ENCODE data around the gene UCN3. TPM values are rescaled to one million over a fixed set of nuclear protein-coding genes. Genes with fewer than 3 reads are reported as not detected.
A peak's percentile ranks its signal among the peaks of the same experiment; 100 is the strongest.

The UCN3 gene
- total RNA-seq (not detected), total RNA-seq (0 reads per million in 29 experiments)
- total RNA-seq (2013) = not detected

DNA sequence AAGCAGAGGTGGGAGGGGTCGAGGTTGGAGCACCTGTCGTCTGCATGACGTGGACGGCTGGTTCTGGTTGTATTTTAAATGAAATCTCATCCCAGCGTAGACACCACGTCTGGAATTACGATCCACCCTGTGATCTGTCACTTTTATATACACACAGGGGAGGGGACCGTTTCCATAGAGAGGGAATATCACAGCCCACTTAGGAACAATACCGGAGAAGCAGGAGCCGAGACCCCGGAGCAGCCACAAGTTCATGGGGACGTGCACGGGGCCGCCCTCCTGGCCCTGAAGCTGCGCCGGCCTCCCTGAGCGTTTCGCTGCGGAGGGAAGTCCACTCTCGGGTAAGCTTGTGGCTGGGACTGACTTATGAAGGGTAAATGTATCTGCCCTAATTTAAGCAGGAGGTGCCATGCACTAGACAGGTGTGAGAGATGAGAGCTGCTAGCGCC lies at the start of gene UCN3:
UCN3 (plus strand) TSS at position 77 of the 449 bp plus-strand sequence. CDS start 8,755 bp downstream, outside the sequence.
- no peaks in the 10 kb centered on the region for H3K4me1 Mint-ChIP-seq
- ChIA-PET CTCF (no interaction called here), POLR2A (no interaction called here)
- no peaks in the 10 kb centered on the region for H3K36me3 Mint-ChIP-seq
- peaks cover 5 to 18% of the 10 kb centered on the region in 2 donors for H3K27me3 Mint-ChIP-seq
- WGBS (ENCODE audit: insufficient coverage) = 86% methylated on average over 9 of the region's 21 CpGs
- no peaks in the 10 kb centered on the region for H3K4me1 ChIP-seq (ENCODE audit: control insufficient read depth in 1 of 2, extremely low read depth in 1 of 2, insufficient read depth in 2 of 2, low read length in 2 of 2)
- no peak within 1 kb of the TSS for H3K4me3 Mint-ChIP-seq
- no peak within 1 kb of the TSS for H3K4me3 ChIP-seq (ENCODE audit: control insufficient read depth in 1 of 2, extremely low read depth in 1 of 2, low read length in 1 of 2)
- no peak within 1 kb of the TSS for H3K27ac ChIP-seq (ENCODE audit: low read length)
- ATAC-seq (replicated peaks in 1 of 4) (no peak), DNase-seq (no peak)
- H3K27ac Mint-ChIP-seq = no peak within 1 kb of the TSS
- H3K36me3 ChIP-seq (ENCODE audit: control insufficient read depth in 2 of 2, extremely low read depth in 1 of 2, insufficient read depth in 1 of 2, low read length in 1 of 2) = no peaks in the 10 kb centered on the region
- peaks cover 0 to 8% of the 10 kb centered on the region in 2 experiments for H3K27me3 ChIP-seq (replicated peaks in 1 of 2; ENCODE audit: control insufficient read depth in 2 of 2, extremely low read depth in 1 of 2, insufficient read depth in 2 of 2, low read length in 1 of 2)
- peaks cover 0 to 3% (median 1%) of the 10 kb centered on the region in 3 donors for H3K9me3 Mint-ChIP-seq
- no peaks in the 10 kb centered on the region for H3K9me3 ChIP-seq

- peak in 32 of 35 experiments; percentile 10 to 61 (median 24) for DNase-seq
- CTCF ChIA-PET = no interaction called here
- H3K27ac Mint-ChIP-seq = peak overlapping the region; percentile 47 to 85
- H3K4me3 Mint-ChIP-seq = peak overlapping the region in 2 of 3 donors; percentile 4 to 66
- peaks cover 33 to 57% (median 41%) of the 10 kb centered on the region in 3 donors for H3K4me1 Mint-ChIP-seq
- H3K9me3 Mint-ChIP-seq = peaks cover 3 to 6% (median 5%) of the 10 kb centered on the region in 3 donors
- no peaks in the 10 kb centered on the region for H3K36me3 Mint-ChIP-seq
- POLR2A ChIA-PET = no interaction called here
- H3K4me1 ChIP-seq (ENCODE audit: control insufficient read depth in 1 of 2, extremely low read depth in 1 of 2, insufficient read depth in 2 of 2, low read length in 2 of 2) = peaks cover 11 to 24% of the 10 kb centered on the region in 2 experiments
- WGBS (ENCODE audit: insufficient coverage) = 10% methylated on average over 10 of the region's 10 CpGs
- no peaks in the 10 kb centered on the region for H3K36me3 ChIP-seq (ENCODE audit: control insufficient read depth in 2 of 2, extremely low read depth in 1 of 2, insufficient read depth in 1 of 2, low read length in 1 of 2)
- H3K27me3 ChIP-seq (replicated peaks in 1 of 2; ENCODE audit: control insufficient read depth in 2 of 2, extremely low read depth in 1 of 2, insufficient read depth in 2 of 2, low read length in 1 of 2) = no peaks in the 10 kb centered on the region
- ATAC-seq (replicated peaks in 1 of 4) = peak; percentile 89 to 97 (median 92)
- H3K27me3 Mint-ChIP-seq = peaks cover 0 to 2% of the 10 kb centered on the region in 2 donors
- no peaks in the 10 kb centered on the region for H3K9me3 ChIP-seq
- H3K4me3 ChIP-seq (ENCODE audit: control insufficient read depth in 1 of 2, extremely low read depth in 1 of 2, low read length in 1 of 2) = no peak overlapping the region
- H3K27ac ChIP-seq (ENCODE audit: low read length) = peak overlapping the region; percentile 42
These were observed 47.1 kb upstream of the UCN3 start for GRCh38 chr10:5317547-5318107.

GRCh38 chr10:5318148-5318547 lies 46.6 kb upstream of the UCN3 start:
- POLR2A ChIA-PET = no interaction called here
- 79% methylated on average over 3 of the region's 5 CpGs for WGBS (ENCODE audit: insufficient coverage)
- H3K36me3 Mint-ChIP-seq = no peaks in the 10 kb centered on the region

DNA sequence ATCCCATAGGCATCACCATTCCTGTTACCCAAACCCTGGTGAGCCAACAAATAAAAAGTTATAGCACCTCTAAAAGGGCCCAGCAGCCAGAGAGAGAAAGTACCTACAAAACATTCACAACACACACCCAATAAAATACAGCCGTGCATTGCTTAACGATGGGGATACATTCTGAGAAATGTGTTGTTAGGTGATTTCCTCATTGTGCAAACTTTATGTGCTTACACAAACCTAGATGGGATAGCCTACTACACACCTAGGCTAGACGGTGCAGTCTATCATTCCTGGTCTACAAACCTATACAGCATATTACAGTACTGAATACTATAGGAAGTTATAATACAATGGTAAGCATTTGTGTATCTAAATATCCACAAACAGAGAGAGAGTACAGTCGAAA lies 44.9 kb upstream of the UCN3 start:
- ATAC-seq (replicated peaks in 1 of 4) (no peak), DNase-seq (no peak)
- Mint-ChIP-seq H3K27me3 (peaks cover 0 to 2% of the 10 kb centered on the region in 2 donors), H3K4me3 (no peak overlapping the region), H3K36me3 (no peaks in the 10 kb centered on the region), H3K27ac (no peak overlapping the region), H3K4me1 (peaks cover 23 to 44% (median 30%) of the 10 kb centered on the region in 3 donors), H3K9me3 (peaks cover 3 to 6% (median 5%) of the 10 kb centered on the region in 3 donors)
- CTCF ChIA-PET = no interaction called here
- Histone ChIP-seq H3K4me1 (ENCODE audit: control insufficient read depth in 1 of 2, extremely low read depth in 1 of 2, insufficient read depth in 2 of 2, low read length in 2 of 2) (peaks cover 11 to 18% of the 10 kb centered on the region in 2 experiments), H3K9me3 (no peaks in the 10 kb centered on the region), H3K4me3 (ENCODE audit: control insufficient read depth in 1 of 2, extremely low read depth in 1 of 2, low read length in 1 of 2) (no peak overlapping the region), H3K36me3 (ENCODE audit: control insufficient read depth in 2 of 2, extremely low read depth in 1 of 2, insufficient read depth in 1 of 2, low read length in 1 of 2) (no peaks in the 10 kb centered on the region), H3K27me3 (replicated peaks in 1 of 2; ENCODE audit: control insufficient read depth in 2 of 2, extremely low read depth in 1 of 2, insufficient read depth in 2 of 2, low read length in 1 of 2) (no peaks in the 10 kb centered on the region), H3K27ac (ENCODE audit: low read length) (no peak overlapping the region)
- no CpG with 5 or more reads among the region's 4 CpGs for WGBS (ENCODE audit: insufficient coverage)
- POLR2A ChIA-PET = no interaction called here

More at GRCh38 chr10:5318148-5318547, 46.6 kb upstream of the UCN3 start:
- peaks cover 11 to 24% of the 10 kb centered on the region in 2 experiments for H3K4me1 ChIP-seq (ENCODE audit: control insufficient read depth in 1 of 2, extremely low read depth in 1 of 2, insufficient read depth in 2 of 2, low read length in 2 of 2)
- DNase-seq (no peak), ATAC-seq (replicated peaks in 1 of 4) (peak in 1 of 4 experiments; percentile 7)
- H3K4me3 ChIP-seq (ENCODE audit: control insufficient read depth in 1 of 2, extremely low read depth in 1 of 2, low read length in 1 of 2) = peak overlapping the region in 1 of 2 donors; percentile 0
- Mint-ChIP-seq H3K4me3 (peak overlapping the region in 1 of 3 donors; percentile 66), H3K4me1 (peaks cover 33 to 54% (median 40%) of the 10 kb centered on the region in 3 donors), H3K9me3 (peaks cover 3 to 6% (median 5%) of the 10 kb centered on the region in 3 donors), H3K27me3 (peaks cover 0 to 2% of the 10 kb centered on the region in 2 donors), H3K27ac (peak overlapping the region; percentile 47 to 85)
- CTCF ChIA-PET = no interaction called here
- no peaks in the 10 kb centered on the region for H3K27me3 ChIP-seq (replicated peaks in 1 of 2; ENCODE audit: control insufficient read depth in 2 of 2, extremely low read depth in 1 of 2, insufficient read depth in 2 of 2, low read length in 1 of 2)
- no peaks in the 10 kb centered on the region for H3K36me3 ChIP-seq (ENCODE audit: control insufficient read depth in 2 of 2, extremely low read depth in 1 of 2, insufficient read depth in 1 of 2, low read length in 1 of 2)
- H3K27ac ChIP-seq (ENCODE audit: low read length) = peak overlapping the region; percentile 42
- no peaks in the 10 kb centered on the region for H3K9me3 ChIP-seq

DNA sequence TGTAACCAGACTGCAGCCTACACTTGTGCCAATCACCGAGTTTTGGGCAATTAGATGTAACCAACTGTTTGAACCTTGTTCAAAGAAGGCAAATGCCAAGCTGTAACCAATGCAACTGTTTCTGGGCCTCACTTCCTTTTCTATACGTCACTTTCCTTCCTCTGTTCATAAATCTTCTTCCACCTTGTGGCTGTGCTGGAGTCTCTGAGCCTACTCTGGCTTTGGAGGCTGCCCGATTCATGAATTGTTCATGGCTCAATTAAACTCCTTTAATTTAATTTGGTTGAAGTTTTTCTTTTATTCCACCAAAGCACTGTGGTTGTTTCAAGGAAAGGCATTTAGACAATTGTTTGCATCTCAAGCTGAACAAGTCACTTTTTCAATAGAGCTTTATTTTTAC lies 43.5 kb upstream of the UCN3 start:
- H3K4me1 Mint-ChIP-seq = peaks cover 20 to 48% (median 25%) of the 10 kb centered on the region in 3 donors
- ATAC-seq (replicated peaks in 1 of 4) (no peak), DNase-seq (no peak)
- Histone ChIP-seq H3K9me3 (no peaks in the 10 kb centered on the region), H3K4me3 (ENCODE audit: control insufficient read depth in 1 of 2, extremely low read depth in 1 of 2, low read length in 1 of 2) (no peak overlapping the region), H3K36me3 (ENCODE audit: control insufficient read depth in 2 of 2, extremely low read depth in 1 of 2, insufficient read depth in 1 of 2, low read length in 1 of 2) (no peaks in the 10 kb centered on the region), H3K27me3 (replicated peaks in 1 of 2; ENCODE audit: control insufficient read depth in 2 of 2, extremely low read depth in 1 of 2, insufficient read depth in 2 of 2, low read length in 1 of 2) (no peaks in the 10 kb centered on the region), H3K4me1 (ENCODE audit: control insufficient read depth in 1 of 2, extremely low read depth in 1 of 2, insufficient read depth in 2 of 2, low read length in 2 of 2) (peaks cover 11 to 18% of the 10 kb centered on the region in 2 experiments), H3K27ac (ENCODE audit: low read length) (no peak overlapping the region)
- no peak overlapping the region for H3K4me3 Mint-ChIP-seq
- no peaks in the 10 kb centered on the region for H3K27me3 Mint-ChIP-seq
- no peaks in the 10 kb centered on the region for H3K36me3 Mint-ChIP-seq
- peaks cover 3 to 6% (median 5%) of the 10 kb centered on the region in 3 donors for H3K9me3 Mint-ChIP-seq
- WGBS (ENCODE audit: insufficient coverage) = 61% methylated on average over 2 of the region's 3 CpGs
- ChIA-PET POLR2A (interaction anchor here in 1 of 2 donors (0.6 kb wide), 1 partner anchor 10 kb away, joined by 4 read pairs; no protein-coding TSS in a partner anchor), CTCF (no interaction called here)
- H3K27ac Mint-ChIP-seq = no peak overlapping the region

DNA sequence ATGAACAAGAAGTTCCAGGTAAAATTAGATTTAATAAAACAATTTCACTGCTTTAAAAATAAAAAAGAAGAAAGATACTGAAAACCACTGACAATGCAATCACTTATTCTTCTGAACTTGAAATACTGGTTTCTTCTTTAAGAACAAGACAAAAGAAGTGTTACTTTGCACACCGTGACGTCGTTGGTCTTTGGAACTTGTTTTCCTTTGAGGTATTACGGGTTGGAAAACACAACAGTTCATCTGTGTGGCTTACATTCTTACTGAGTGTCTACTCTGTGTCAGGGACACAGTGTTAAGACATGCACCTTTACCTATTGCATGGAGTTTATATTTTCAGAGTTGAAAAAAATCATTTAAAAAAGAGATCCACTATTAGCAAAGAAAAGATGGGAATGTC lies 41.3 kb upstream of the UCN3 start:
- ATAC-seq (replicated peaks in 1 of 4) (no peak), DNase-seq (no peak)
- H3K27me3 ChIP-seq (replicated peaks in 1 of 2; ENCODE audit: control insufficient read depth in 2 of 2, extremely low read depth in 1 of 2, insufficient read depth in 2 of 2, low read length in 1 of 2) = no peaks in the 10 kb centered on the region
- H3K4me1 Mint-ChIP-seq = peaks cover 0 to 30% (median 4%) of the 10 kb centered on the region in 3 donors
- ChIA-PET POLR2A (no interaction called here), CTCF (interaction anchor here in 1 of 2 donors (0.7 kb wide), 1 partner anchor 98 kb away, joined by 3 read pairs; no protein-coding TSS in a partner anchor)
- H3K36me3 ChIP-seq (ENCODE audit: control insufficient read depth in 2 of 2, extremely low read depth in 1 of 2, insufficient read depth in 1 of 2, low read length in 1 of 2) = no peaks in the 10 kb centered on the region
- H3K27me3 Mint-ChIP-seq = peaks cover 0 to 1% of the 10 kb centered on the region in 2 donors
- H3K4me3 ChIP-seq (ENCODE audit: control insufficient read depth in 1 of 2, extremely low read depth in 1 of 2, low read length in 1 of 2) = no peak overlapping the region
- no peak overlapping the region for H3K27ac ChIP-seq (ENCODE audit: low read length)
- peaks cover 5 to 6% (median 6%) of the 10 kb centered on the region in 3 donors for H3K9me3 Mint-ChIP-seq
- no peaks in the 10 kb centered on the region for H3K36me3 Mint-ChIP-seq
- H3K4me3 Mint-ChIP-seq = no peak overlapping the region
- WGBS (ENCODE audit: insufficient coverage) = 80% methylated on average over 1 of the region's 4 CpGs
- H3K4me1 ChIP-seq (ENCODE audit: control insufficient read depth in 1 of 2, extremely low read depth in 1 of 2, insufficient read depth in 2 of 2, low read length in 2 of 2) = peaks cover 0 to 3% of the 10 kb centered on the region in 2 experiments
- no peak overlapping the region for H3K27ac Mint-ChIP-seq
- no peaks in the 10 kb centered on the region for H3K9me3 ChIP-seq
